GM18498 (cell line): Measurements from ENCODE around the gene CACNB2.
A peak's percentile ranks its signal among the peaks of the same experiment; 100 is the strongest.

Experiments
- ATAC-seq: cut with Tn5 transposase; IDR thresholded peaks from one replicate; pipeline ENCODE4 v1.9.1; 2021; ENCODE audit warnings: mild to moderate bottlenecking, moderate library complexity; ENCODE audit not compliant: unreplicated experiment

CACNB2 gene

GRCh38 chr10:18278181-18278580 lies 138.0 kb downstream of the CACNB2 start:
- no peak for ATAC-seq

DNA sequence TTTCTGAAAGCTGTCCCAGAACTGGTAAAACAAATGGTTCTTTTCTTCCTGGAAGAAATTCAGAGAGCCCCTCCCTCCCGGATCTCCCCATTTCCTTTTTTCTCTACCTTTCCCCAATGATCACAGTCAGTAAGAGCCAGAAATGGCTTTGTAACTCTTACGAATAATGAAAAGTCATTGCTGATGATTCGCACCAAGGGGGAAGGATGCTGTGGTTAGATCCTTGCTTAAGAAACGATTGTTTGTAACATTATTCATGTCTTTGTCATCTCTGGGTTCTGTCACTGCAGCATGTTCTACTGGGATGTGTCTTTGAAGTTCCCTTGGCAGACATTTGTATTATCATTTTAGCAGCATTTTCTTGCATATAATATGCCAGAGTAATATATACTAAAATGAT lies 138.9 kb downstream of the CACNB2 start:
- no peak for ATAC-seq

GRCh38 chr10:18282094-18282493 lies 141.9 kb downstream of the CACNB2 start:
- ATAC-seq = no peak

DNA sequence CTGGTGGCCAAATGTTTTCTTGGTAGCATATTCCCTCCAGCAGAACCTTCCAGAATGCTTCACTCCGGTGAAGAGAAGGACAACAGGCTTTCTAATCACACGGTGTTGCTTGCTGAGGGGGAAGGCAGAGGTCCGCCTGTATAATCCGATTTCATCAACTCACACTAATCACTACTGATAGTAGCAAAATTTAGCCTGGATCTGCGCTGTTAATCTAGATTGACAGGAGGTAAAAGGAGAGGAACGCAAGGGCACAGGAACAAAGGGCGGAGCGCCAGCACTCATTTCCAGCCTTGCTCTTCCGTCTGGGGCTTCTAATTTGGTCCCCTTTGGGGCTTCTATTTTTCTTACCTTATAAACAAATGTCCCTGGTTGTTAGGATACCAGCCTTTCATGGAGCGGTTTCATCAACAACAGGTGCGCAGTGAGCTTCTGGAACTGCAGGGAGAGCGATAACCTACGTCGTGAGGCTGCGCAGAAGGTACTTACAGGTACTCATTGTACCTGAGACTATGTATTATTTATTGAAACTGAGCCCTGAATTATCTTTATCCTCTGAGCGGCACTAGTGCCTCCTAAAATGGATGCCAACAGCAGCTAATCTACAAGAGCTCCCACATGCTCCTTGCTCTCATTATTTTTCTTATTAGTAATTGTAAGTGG lies 150.6 kb downstream of the CACNB2 start:
- ATAC-seq = no peak

DNA sequence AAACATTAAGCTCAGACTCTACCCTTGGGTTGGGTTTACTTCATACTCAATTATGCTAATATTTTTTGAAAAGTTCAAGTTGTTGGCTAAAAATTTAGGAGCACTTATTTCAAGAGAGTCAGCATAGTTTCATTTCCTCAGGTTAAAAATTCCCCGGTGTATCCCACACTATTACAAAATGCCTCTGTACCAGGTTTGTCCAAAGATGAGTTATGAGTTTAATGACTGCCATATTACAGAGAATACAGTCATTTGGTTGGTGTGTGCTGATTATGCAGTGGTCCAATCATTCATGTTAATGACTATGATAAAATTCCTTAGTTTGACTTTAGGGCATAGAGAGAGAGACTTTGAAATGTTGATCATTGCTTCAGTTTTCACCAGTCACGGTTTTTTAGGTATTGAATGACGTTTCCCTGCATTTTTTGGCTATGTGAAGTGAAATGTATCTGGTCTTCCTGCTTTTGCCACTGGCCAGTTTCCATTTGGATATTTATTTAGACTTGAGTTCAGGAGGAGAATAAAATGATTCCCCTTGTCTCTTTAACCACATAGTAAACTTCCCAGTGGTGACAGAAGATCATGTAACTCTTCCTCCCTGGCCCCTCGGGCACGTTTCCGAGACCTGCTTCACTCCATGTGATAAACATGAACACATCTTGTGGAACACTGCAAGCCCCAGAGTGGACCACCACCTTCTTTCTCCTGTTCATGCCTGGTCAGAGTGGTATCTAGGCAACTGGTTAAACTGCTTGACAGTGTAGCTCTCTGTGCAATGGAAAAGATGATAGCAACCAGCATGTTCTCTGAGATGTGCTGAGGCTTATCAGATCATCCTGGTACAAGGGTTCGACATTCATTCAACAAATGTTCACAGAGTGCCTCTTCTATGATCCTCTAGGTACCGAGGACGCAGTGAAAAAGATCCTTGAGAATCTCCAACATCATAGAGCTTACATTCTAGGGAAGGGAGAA lies 153.6 kb downstream of the CACNB2 start:
- no peak for ATAC-seq

GRCh38 chr10:18294633-18295032 lies 154.4 kb downstream of the CACNB2 start:
- ATAC-seq = no peak

- no peak for ATAC-seq
Measured at GRCh38 chr10:18297659-18298058, 157.4 kb downstream of the CACNB2 start.

GRCh38 chr10:18298256-18298655 lies 158.0 kb downstream of the CACNB2 start:
- ATAC-seq = no peak

DNA sequence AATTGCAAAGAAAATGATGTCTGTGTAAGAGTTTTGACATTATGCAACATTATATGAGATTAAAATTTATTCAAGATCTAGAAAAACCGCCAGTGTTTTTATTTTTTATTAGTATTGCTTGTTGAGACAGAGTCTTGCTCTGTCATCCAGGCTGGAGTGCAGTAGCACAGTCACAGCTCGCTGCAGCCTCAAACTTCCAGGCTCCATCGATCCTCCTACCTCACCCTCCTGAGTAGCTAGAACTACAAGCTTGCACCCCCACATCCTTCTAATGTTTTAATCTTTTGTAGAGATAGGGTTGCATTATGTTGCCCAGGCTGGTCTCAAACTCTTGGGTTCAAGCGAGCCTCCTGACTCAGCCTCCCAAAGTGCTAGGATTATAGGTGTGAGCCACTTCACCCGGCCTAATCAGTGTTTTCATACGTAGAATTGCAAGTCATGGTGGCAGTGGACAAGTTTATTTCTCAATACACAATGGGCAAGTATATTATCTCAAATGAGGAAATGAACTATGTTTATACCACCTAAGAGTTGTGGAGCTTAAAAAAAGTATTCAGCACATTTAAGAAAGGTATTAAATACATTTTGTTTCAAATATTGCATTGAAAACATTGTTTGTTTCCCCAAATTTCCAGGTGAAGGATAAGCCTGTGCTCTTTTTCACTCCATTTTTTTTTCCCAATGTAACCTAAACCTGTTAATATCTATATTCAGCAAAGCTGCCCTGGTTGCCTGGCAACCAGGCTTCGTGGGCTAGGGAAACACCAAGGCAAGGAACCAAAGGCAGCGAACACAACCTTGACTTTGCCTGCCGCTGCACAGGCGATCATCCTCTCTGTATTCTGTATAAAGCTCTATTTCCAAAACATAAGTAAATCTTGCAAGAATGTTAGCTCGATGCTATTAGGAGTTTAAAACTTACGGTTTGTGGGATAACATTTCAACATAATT lies 163.9 kb downstream of the CACNB2 start:
- ATAC-seq = no peak

GRCh38 chr10:18306031-18306430 lies 165.8 kb downstream of the CACNB2 start:
- ATAC-seq = no peak

GRCh38 chr10:18308600-18308999 lies 168.4 kb downstream of the CACNB2 start:
- ATAC-seq = no peak

- ATAC-seq = no peak
Measured at GRCh38 chr10:18310761-18311160, 170.5 kb downstream of the CACNB2 start.

- ATAC-seq = peak; percentile 66
Measured at GRCh38 chr10:18312374-18313139, 172.3 kb downstream of the CACNB2 start.

DNA sequence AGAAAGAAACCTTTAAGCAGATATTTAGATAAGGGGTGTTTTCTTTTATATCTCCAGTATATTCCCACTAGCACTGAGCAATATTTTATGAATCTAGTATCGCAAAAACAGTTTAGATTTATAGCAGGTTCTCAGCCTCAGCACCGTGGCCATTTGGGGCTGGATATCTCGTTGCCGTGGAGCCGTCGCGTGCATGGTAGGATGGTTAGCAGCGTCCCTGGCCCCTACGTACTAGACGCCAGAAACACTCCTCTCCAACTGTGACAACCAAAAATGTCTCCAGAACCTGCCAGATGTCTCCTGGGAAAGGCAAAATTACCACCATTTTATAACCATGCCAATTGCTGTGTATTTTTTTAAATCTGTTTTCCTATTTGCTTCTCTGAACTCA lies 172.9 kb downstream of the CACNB2 start:
- ATAC-seq = no peak

GRCh38 chr10:18313626-18314025 lies 173.4 kb downstream of the CACNB2 start:
- no peak for ATAC-seq

DNA sequence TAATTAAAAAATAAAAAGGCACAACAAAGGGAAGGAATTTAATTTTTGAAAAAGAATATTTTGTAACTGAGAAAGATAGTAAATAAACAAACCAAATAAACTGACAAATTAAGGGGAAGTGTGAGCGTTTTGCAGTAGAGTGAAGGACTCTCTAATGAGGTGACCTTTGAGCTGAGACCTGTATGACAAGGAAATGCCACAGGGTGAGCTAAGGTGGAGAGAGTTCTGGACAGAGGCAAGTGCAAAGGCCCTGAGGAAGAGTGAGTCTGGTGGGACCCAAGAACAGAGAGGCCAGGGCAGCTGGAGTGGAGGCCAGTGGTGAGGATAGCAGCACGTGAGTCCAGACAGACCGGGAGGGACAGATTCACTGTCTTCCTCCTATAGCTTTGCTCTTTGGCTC lies 179.4 kb downstream of the CACNB2 start:
- ATAC-seq = no peak

GRCh38 chr10:18321371-18321770 lies 181.1 kb downstream of the CACNB2 start:
- no peak for ATAC-seq

DNA sequence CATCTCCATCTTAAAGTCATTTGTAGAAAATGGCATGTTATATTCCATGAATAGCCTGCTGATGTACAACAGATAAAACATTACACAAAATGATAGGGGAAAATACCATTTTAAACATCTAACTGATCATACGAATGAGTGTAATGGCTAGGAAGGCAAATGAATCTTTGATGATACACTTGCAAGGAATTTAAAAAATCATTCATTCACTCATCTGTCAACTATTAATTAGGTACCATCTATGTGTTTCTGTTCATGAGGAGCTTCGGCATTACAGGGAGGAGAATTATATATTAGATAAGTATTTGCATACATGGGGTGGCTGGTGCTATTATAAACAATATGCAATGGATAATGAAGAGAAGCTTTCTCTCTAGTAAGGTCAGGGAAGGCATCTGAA lies 183.7 kb downstream of the CACNB2 start:
- ATAC-seq = no peak

- no peak for ATAC-seq
Measured at GRCh38 chr10:18325410-18325809, 185.2 kb downstream of the CACNB2 start.

DNA sequence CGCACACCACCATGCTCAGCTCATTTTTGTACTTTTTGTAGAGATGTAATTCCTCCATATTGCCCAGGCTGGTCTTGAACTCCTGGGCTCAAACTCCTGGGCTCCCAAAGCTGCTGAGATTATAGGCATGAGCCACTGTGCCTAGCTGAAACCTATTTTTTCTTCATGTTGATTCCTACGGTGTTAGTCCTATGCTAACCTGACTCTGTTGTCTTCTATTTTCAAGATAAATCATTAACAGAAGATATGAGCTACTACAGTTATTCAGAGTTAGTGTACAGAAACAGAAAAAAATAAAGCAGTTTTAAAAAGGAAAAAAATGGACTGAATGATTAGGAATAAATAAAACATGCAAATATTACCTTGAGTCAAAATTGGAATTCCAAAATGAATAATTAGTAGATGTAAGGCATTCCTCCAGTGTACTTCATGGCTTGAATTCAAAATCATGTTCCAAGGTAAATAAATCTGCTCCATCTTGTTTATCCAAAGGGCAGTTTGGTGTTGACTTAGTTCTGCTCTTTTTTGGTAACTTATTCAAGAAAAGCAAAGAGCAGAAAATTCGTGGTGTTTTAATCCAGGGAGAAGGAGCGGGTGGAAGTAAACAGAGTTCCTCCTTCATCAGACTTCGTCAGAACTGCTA lies 185.8 kb downstream of the CACNB2 start:
- ATAC-seq = no peak
